ENCODE results near the gene C16orf92. TPM values are rescaled to one million over a fixed set of nuclear protein-coding genes. Genes with fewer than 3 reads are reported as not detected.
A peak's percentile ranks its signal among the peaks of the same experiment; 100 is the strongest.

C16orf92 gene
- total and polyA plus RNA-seq, 2 donors (not counting 3 experiments of a cell fraction or from before 2014, with no cell fraction given): not detected

- Histone ChIP-seq H3K4me3 (replicated peaks in 1 of 3; ENCODE audit: insufficient read depth in 1 of 3, low read depth in 1 of 3, low read length in 3 of 3) (no peak overlapping the region), H3K4me2 (ENCODE audit: insufficient read depth, low read length) (no peak overlapping the region), H3K9ac (replicated peaks; ENCODE audit: extremely low read depth, insufficient read depth, low read length) (no peak overlapping the region), H2AFZ (ENCODE audit: low read depth, low read length) (no peak overlapping the region), H3K36me3 (ENCODE audit: control insufficient read depth in 2 of 2, extremely low read depth in 1 of 2, insufficient read depth in 2 of 2, low read length in 2 of 2) (peaks cover 18 to 40% of the 10 kb centered on the region in 2 experiments), H3K9me1 (replicated peaks; ENCODE audit: control insufficient read depth, extremely low read depth, insufficient read depth, low read length) (no peaks in the 10 kb centered on the region), H3K79me2 (ENCODE audit: control insufficient read depth, insufficient read depth, low read length) (peaks cover 7% of the 10 kb centered on the region), H3K4me1 (ENCODE audit: control insufficient read depth, extremely low read depth, insufficient read depth, low read length) (peaks cover 22% of the 10 kb centered on the region), H3K9me3 (replicated peaks; ENCODE audit: control insufficient read depth, insufficient read depth, low read length) (no peaks in the 10 kb centered on the region), H3K27me3 (ENCODE audit: control insufficient read depth in 2 of 2, insufficient read depth in 2 of 2, low read length in 2 of 2) (no peaks in the 10 kb centered on the region), H4K20me1 (replicated peaks; ENCODE audit: control insufficient read depth, extremely low read depth, insufficient read depth, low read length) (no peaks in the 10 kb centered on the region), H3K27ac (ENCODE audit: insufficient read depth, low read depth, low read length) (no peak overlapping the region)
- TF ChIP-seq POLR2A (IDR thresholded peaks at IDR 0.05; ENCODE audit: low read depth, low read length) (peak; percentile 34), JUN (IDR thresholded peaks at IDR 0.05; ENCODE audit: borderline replicate concordance, insufficient read depth, insufficient read length, low read depth) (no peak)
- FAIRE-seq (no peak), DNase-seq (ENCODE audit: low read depth, low spot score) (no peak)
- ChIA-PET POLR2A (interaction anchor here (0.6 to 1.3 kb wide), 3 partner anchors 11 to 20 kb away, joined by 3 read pairs; partner anchors contain the start of gene TAOK2), CTCF (interaction anchor here (0.9 to 1.8 kb wide), 7 partner anchors 12 to 160 kb away, joined by 3 to 5 read pairs (median 3); partner anchors contain the start of gene TMEM219)
- intact Hi-C loops (cut with micrococcal nuclease): no loop called here
- BruUV-seq (replicated peaks): TSS peak; percentile 22
- dilution Hi-C loops (cut with MboI; ENCODE audit: extremely low pct_ligation_motif_present, low sequenced_read_pairs): loop anchor here (10.0 kb wide), 1 partner anchor 189 kb away; the partner anchor contains the start of gene MAZ
Observed at GRCh38 chr16:29993191-29993902, 29.7 kb upstream of the C16orf92 start.

GRCh38 chr16:29993903-29994599 is 28.9 kb upstream of the C16orf92 start:
- dilution Hi-C loops (cut with MboI; ENCODE audit: extremely low pct_ligation_motif_present, low sequenced_read_pairs) (loop anchor here (10.0 kb wide), 1 partner anchor 189 kb away; the partner anchor contains the start of gene MAZ), intact Hi-C loops (cut with micrococcal nuclease) (no loop called here)
- H3K9me1 ChIP-seq (replicated peaks; ENCODE audit: control insufficient read depth, extremely low read depth, insufficient read depth, low read length): no peaks in the 10 kb centered on the region
- TF ChIP-seq JUN (IDR thresholded peaks at IDR 0.05; ENCODE audit: borderline replicate concordance, insufficient read depth, insufficient read length, low read depth) (no peak), CTCF (IDR thresholded peaks at IDR 0.05; ENCODE audit: extremely low read depth in 1 of 2, insufficient read depth in 1 of 2, low read depth in 1 of 2, low read length in 2 of 2) (no peak), EZH2 (IDR thresholded peaks at IDR 0.05; ENCODE audit: borderline replicate concordance, low read depth, low read length, severe bottlenecking) (no peak), MAX (IDR thresholded peaks at IDR 0.05; ENCODE audit: insufficient read depth, insufficient read length) (no peak), POLR2A (IDR thresholded peaks at IDR 0.05; ENCODE audit: low read depth, low read length) (no peak)
- peaks cover 7% of the 10 kb centered on the region for H3K79me2 ChIP-seq (ENCODE audit: control insufficient read depth, insufficient read depth, low read length)
- ChIA-PET CTCF (interaction anchor here (0.9 to 1.8 kb wide), 7 partner anchors 12 to 161 kb away, joined by 3 to 5 read pairs (median 3); partner anchors contain the start of gene TMEM219), POLR2A (interaction anchor here (0.6 to 0.8 kb wide), 2 partner anchors 11 to 21 kb away, joined by 3 read pairs; partner anchors contain the start of gene TAOK2)
- H3K36me3 ChIP-seq (ENCODE audit: control insufficient read depth in 2 of 2, extremely low read depth in 1 of 2, insufficient read depth in 2 of 2, low read length in 2 of 2): peaks cover 15 to 33% of the 10 kb centered on the region in 2 experiments
- H2AFZ ChIP-seq (ENCODE audit: low read depth, low read length): no peak overlapping the region
- peaks cover 22% of the 10 kb centered on the region for H3K4me1 ChIP-seq (ENCODE audit: control insufficient read depth, extremely low read depth, insufficient read depth, low read length)
- no TSS peak for BruUV-seq (replicated peaks)
- H4K20me1 ChIP-seq (replicated peaks; ENCODE audit: control insufficient read depth, extremely low read depth, insufficient read depth, low read length): no peaks in the 10 kb centered on the region
- no peaks in the 10 kb centered on the region for H3K9me3 ChIP-seq (replicated peaks; ENCODE audit: control insufficient read depth, insufficient read depth, low read length)
- DNase-seq (ENCODE audit: low read depth, low spot score) (no peak), FAIRE-seq (no peak)
- H3K9ac ChIP-seq (replicated peaks; ENCODE audit: extremely low read depth, insufficient read depth, low read length): no peak overlapping the region
- no peaks in the 10 kb centered on the region for H3K27me3 ChIP-seq (ENCODE audit: control insufficient read depth in 2 of 2, insufficient read depth in 2 of 2, low read length in 2 of 2)
- H3K4me2 ChIP-seq (ENCODE audit: insufficient read depth, low read length): no peak overlapping the region
- H3K27ac ChIP-seq (ENCODE audit: insufficient read depth, low read depth, low read length): no peak overlapping the region
- H3K4me3 ChIP-seq (replicated peaks in 1 of 3; ENCODE audit: insufficient read depth in 1 of 3, low read depth in 1 of 3, low read length in 3 of 3): no peak overlapping the region

All from endothelial cell of umbilical vein (primary cell).